ENCODE data around the gene KATNAL2.

DNA sequence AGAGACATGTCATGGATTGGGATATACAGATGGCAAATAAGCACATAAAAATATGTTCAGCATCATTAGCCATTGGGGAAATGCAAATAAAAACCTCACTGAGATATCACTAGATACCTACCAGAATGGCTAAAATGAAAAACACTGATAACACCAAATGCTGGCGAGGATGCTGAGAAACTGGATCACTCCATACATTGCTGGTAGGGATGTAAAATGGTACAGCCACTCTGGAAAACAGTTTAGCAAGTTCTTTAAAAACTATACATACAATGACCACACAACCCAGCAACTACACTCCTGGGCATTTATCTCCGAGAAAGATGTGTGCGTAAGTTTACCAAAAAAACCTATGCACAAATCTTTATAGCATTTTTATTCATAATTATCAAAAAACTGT is 14.0 kb upstream of the KATNAL2 start:
- TF ChIP-seq, protein P1, sequence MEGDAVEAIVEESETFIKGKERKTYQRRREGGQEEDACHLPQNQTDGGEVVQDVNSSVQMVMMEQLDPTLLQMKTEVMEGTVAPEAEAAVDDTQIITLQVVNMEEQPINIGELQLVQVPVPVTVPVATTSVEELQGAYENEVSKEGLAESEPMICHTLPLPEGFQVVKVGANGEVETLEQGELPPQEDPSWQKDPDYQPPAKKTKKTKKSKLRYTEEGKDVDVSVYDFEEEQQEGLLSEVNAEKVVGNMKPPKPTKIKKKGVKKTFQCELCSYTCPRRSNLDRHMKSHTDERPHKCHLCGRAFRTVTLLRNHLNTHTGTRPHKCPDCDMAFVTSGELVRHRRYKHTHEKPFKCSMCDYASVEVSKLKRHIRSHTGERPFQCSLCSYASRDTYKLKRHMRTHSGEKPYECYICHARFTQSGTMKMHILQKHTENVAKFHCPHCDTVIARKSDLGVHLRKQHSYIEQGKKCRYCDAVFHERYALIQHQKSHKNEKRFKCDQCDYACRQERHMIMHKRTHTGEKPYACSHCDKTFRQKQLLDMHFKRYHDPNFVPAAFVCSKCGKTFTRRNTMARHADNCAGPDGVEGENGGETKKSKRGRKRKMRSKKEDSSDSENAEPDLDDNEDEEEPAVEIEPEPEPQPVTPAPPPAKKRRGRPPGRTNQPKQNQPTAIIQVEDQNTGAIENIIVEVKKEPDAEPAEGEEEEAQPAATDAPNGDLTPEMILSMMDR (conservative IDR thresholded peaks at IDR 0.05) = no peak
- TF ChIP-seq EZH2 (IDR thresholded peaks at IDR 0.05; ENCODE audit: low read depth) = no peak

All from PC-9 (cell line).